OCI-LY3 (cell line): ENCODE measurements around the gene USP47.

Experiments
- EZH2phosphoT487 ChIP-seq: fragments of 200-600 bp; shearing (Covaris generic); IDR thresholded peaks from 2 replicates; pipeline ENCODE4 v1.6.1; 2018; ENCODE audit warnings: antibody characterized with exemption, mixed run types, low read depth
- TF ChIP-seq, protein P1 (sequence below): fragments of 200-600, 300-600 bp; sonication (generic); IDR thresholded peaks from 2 replicates; pipeline ENCODE4 v1.5.1; 2014; ENCODE audit warnings: antibody characterized with exemption, low read length, low read depth

DNA sequence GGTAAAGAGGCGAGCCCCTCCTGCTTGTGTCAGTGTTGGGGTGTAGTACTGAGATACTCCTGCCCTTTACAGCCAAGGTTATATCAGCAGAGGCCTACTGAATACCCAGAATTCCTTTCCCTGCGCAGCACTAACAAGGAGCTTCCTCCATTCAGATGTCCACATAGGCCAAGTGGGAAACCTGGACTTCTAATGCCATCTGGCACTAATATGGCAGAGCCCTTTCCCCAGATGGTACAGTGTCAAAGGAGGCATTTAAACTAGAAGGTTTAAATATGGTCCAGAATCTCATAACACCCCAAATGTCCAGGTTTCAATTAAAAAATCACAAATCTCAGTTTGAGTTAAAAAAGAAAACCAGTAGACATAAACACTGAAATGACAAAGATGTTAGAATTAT is 68.8 kb downstream of the USP47 start:
- TF ChIP-seq, protein P1, sequence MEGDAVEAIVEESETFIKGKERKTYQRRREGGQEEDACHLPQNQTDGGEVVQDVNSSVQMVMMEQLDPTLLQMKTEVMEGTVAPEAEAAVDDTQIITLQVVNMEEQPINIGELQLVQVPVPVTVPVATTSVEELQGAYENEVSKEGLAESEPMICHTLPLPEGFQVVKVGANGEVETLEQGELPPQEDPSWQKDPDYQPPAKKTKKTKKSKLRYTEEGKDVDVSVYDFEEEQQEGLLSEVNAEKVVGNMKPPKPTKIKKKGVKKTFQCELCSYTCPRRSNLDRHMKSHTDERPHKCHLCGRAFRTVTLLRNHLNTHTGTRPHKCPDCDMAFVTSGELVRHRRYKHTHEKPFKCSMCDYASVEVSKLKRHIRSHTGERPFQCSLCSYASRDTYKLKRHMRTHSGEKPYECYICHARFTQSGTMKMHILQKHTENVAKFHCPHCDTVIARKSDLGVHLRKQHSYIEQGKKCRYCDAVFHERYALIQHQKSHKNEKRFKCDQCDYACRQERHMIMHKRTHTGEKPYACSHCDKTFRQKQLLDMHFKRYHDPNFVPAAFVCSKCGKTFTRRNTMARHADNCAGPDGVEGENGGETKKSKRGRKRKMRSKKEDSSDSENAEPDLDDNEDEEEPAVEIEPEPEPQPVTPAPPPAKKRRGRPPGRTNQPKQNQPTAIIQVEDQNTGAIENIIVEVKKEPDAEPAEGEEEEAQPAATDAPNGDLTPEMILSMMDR: no peak
- no peak for TF ChIP-seq EZH2phosphoT487
